ENCODE measurements around the gene MAGOH.

DNA sequence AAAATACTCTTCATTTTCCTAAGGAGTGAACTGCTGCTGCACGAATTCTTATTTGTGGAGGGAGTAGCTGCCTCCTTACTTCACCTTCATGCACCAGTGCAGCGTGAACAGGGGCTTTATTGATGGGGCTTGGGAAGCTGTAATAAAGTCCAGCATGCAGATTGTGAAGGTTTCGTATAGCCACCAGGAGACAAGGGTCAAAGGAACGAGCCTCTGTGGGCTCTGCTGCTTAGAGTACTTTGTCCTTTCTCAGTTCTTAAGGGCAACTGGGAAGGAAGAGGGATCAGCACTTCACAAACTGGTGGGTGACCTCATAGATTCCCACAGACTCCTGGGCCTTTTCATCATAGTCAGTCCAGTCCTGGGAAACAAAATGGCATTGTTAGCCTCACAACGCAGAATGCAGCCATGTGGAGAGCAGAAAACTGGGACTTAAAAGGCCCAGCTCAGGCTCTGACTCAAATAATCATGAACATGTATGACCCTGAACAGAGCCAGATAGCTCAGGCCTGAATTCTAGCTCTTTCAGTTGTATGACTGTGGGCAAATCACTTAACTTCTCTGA lies 23.9 kb downstream of the MAGOH start:
- no peak for TF ChIP-seq GABPA (IDR thresholded peaks at IDR 0.05 in 1 of 2, conservative IDR thresholded peaks at IDR 0.05 in 1 of 2)
- no peak for TF ChIP-seq NR2F2 (IDR thresholded peaks at IDR 0.05)
- no peak for TF ChIP-seq YY1 (IDR thresholded peaks at IDR 0.05)
- no peak for TF ChIP-seq CTCF (IDR thresholded peaks at IDR 0.05; ENCODE audit: low read depth, low read length, missing input control)
- no peak for TF ChIP-seq MAX (IDR thresholded peaks at IDR 0.05)
- TF ChIP-seq HNF4G (IDR thresholded peaks at IDR 0.05): no peak
- no peak for TF ChIP-seq RAD21 (IDR thresholded peaks at IDR 0.05)
- no peak for TF ChIP-seq ZBTB33 (IDR thresholded peaks at IDR 0.05)
- no peak for TF ChIP-seq REST (IDR thresholded peaks at IDR 0.05)
